HCT116 (cell line): Measurements from ENCODE around the gene TBC1D21. TPM values are rescaled to one million over a fixed set of nuclear protein-coding genes. Genes with fewer than 3 reads are reported as not detected.

Experiments
- ATAC-seq: fragments of 200-7000 bp; cut with Tn5 transposase; 2 replicates; pipeline ENCODE4 v1.9.1; 2020; ENCODE audit warnings: mild to moderate bottlenecking, moderate library complexity
- BruUV-seq: library from RNA; stranded (reverse); fragments of 400-500 nt; replicated peaks from 2 replicates; lab custom pipeline; 2021; lab: Mats Ljungman, UMichigan
- CTCF ChIA-PET: fragments of 300-600 bp; sonication (Branson Sonifier 250); formaldehyde crosslinking; loops from one replicate; lab custom pipeline; 2021; ENCODE audit warnings: antibody characterized with exemption; lab: Charles Lee
- POLR2A ChIA-PET: fragments of 300-600, 350-600 bp; sonication (Branson Sonifier 250); formaldehyde crosslinking; loops from one replicate; lab custom pipeline; 2021; ENCODE audit warnings: antibody characterized with exemption; lab: Charles Lee
- RAD21 ChIA-PET, 2 experiments: fragments of 300-600 bp; sonication (Branson Sonifier 250); formaldehyde crosslinking; loops; one replicate each; lab custom pipeline; 2023; ENCODE audit warnings: low total read pairs in 2 of 2; ENCODE audit not compliant: uncharacterized antibody in 2 of 2, unreplicated experiment in 2 of 2, low non-redundant PET in 1 of 2; lab: Charles Lee
- DNase-seq: peaks from one replicate; pipeline ENCODE4 v3.0.0-alpha.2; 2010; ENCODE audit warnings: low read depth, low spot score
- H2AFZ ChIP-seq: fragments of 200-600 bp; shearing (Covaris generic), sonication (generic); 2 replicates; pipeline ENCODE4 v1.6.1; 2017; ENCODE audit warnings: low read depth, mixed run types, mixed read lengths, antibody characterized with exemption, low read length; ENCODE audit not compliant: poor library complexity, severe bottlenecking
- H3K27ac ChIP-seq: 2 replicates; pipeline ENCODE4 v1.5.1; 2012; ENCODE audit warnings: low read depth, low read length
- H3K27me3 ChIP-seq: fragments of 200-600 bp; sonication (generic); 2 replicates; pipeline ENCODE4 v1.6.1; 2016; ENCODE audit warnings: mixed run types, low read length, mixed read lengths; ENCODE audit not compliant: insufficient read depth
- H3K36me3 ChIP-seq, 2 experiments: fragments of 200-500 bp in 1 of 2; fragments of 200-600 bp in 1 of 2; sonication (Bioruptor generic) in 1 of 2; sonication (generic) in 1 of 2; 2 replicates each; pipeline versions ENCODE4 v1.5.1 to v1.6.1; 2014 to 2016; ENCODE audit warnings: low read length in 2 of 2, inconsistent platforms in 1 of 2, mixed read lengths in 1 of 2, mixed run types in 1 of 2; ENCODE audit not compliant: insufficient read depth in 2 of 2, control insufficient read depth in 1 of 2
- H3K4me1 ChIP-seq, 2 experiments: fragments of 200-600 bp in 1 of 2; sonication (generic) in 1 of 2; 2 replicates each; pipeline versions ENCODE4 v1.5.1 to v1.6.1; 2012 to 2017; ENCODE audit warnings: low read length in 2 of 2, inconsistent platforms in 1 of 2, mild to moderate bottlenecking in 1 of 2, mixed read lengths in 1 of 2, mixed run types in 1 of 2, moderate library complexity in 1 of 2; ENCODE audit not compliant: insufficient read depth in 2 of 2, control insufficient read depth in 1 of 2
- H3K4me2 ChIP-seq: fragments of 200-600 bp; sonication (generic); 2 replicates; pipeline ENCODE4 v1.6.1; 2017; ENCODE audit warnings: mixed run types, low read length, mixed read lengths
- H3K4me3 ChIP-seq, 2 experiments: fragments of 200-600 bp in 1 of 2; sonication (generic) in 1 of 2; replicated peaks in 1 of 2; 2 replicates each; pipeline ENCODE4 v1.5.1; 2011 to 2016; ENCODE audit warnings: low read length in 2 of 2, control low read depth in 1 of 2, low read depth in 1 of 2, mild to moderate bottlenecking in 1 of 2, mixed read lengths in 1 of 2, mixed run types in 1 of 2
- H3K79me2 ChIP-seq: fragments of 200-600 bp; sonication (generic); 2 replicates; pipeline ENCODE4 v1.6.1; 2017; ENCODE audit warnings: mild to moderate bottlenecking, mixed run types, low read length, moderate library complexity, mixed read lengths; ENCODE audit not compliant: insufficient read depth
- H3K9ac ChIP-seq: fragments of 200-600 bp; sonication (generic); 2 replicates; pipeline ENCODE4 v1.6.1; 2016; ENCODE audit warnings: low read length, mixed read lengths
- H3K9me2 ChIP-seq: fragments of 200-600 bp; sonication (generic), shearing (Covaris generic); 2 replicates; pipeline ENCODE4 v1.6.1; 2017; ENCODE audit warnings: mixed run types, mild to moderate bottlenecking, moderate library complexity; ENCODE audit not compliant: insufficient read depth
- H3K9me3 ChIP-seq, 2 experiments: fragments of 200-500 bp in 1 of 2; fragments of 200-600 bp in 1 of 2; sonication (Bioruptor generic) in 1 of 2; sonication (generic) in 1 of 2; 2 replicates each; pipeline ENCODE4 v1.6.1; 2014 to 2017; ENCODE audit warnings: low read length in 2 of 2, mixed read lengths in 2 of 2, inconsistent platforms in 1 of 2, low read depth in 1 of 2, mild to moderate bottlenecking in 1 of 2, mixed run types in 1 of 2, moderate library complexity in 1 of 2; ENCODE audit not compliant: control insufficient read depth in 1 of 2, insufficient read depth in 1 of 2
- H4K20me1 ChIP-seq: fragments of 200-600 bp; sonication (generic), shearing (Covaris generic); 2 replicates; pipeline ENCODE4 v1.6.1; 2017; ENCODE audit warnings: mixed run types, mild to moderate bottlenecking, moderate library complexity; ENCODE audit not compliant: insufficient read depth
- ATF3 ChIP-seq: IDR thresholded peaks from 2 replicates; pipeline ENCODE4 v1.6.1; 2012
- EGR1 ChIP-seq: IDR thresholded peaks from 2 replicates; pipeline ENCODE4 v1.6.1; 2012; ENCODE audit warnings: low read depth
- ELF1 ChIP-seq: IDR thresholded peaks from 2 replicates; pipeline ENCODE4 v1.6.1; 2012; ENCODE audit warnings: low read depth, borderline replicate concordance
- EZH2 ChIP-seq: fragments of 200-600 bp; sonication (generic); IDR thresholded peaks from 2 replicates; pipeline ENCODE4 v1.6.1; 2017; ENCODE audit warnings: antibody characterized with exemption, mixed run types
- EZH2phosphoT487 ChIP-seq: fragments of 200-600 bp; IDR thresholded peaks from 2 replicates; pipeline ENCODE4 v1.6.1; 2018; ENCODE audit warnings: antibody characterized with exemption, borderline replicate concordance
- FOSL1 ChIP-seq: IDR thresholded peaks from 2 replicates; pipeline ENCODE4 v1.6.1; 2012; ENCODE audit warnings: low read depth
- JUND ChIP-seq: IDR thresholded peaks from 2 replicates; pipeline ENCODE4 v1.6.1; 2012
- MAX ChIP-seq: IDR thresholded peaks from 2 replicates; pipeline ENCODE4 v1.6.1; 2012
- POLR2A ChIP-seq: IDR thresholded peaks from 2 replicates; pipeline ENCODE4 v1.7.0; 2011; ENCODE audit warnings: borderline replicate concordance; ENCODE audit not compliant: insufficient read depth, insufficient read length; ENCODE audit errors: extremely low read depth
- POLR2AphosphoS5 ChIP-seq: IDR thresholded peaks from 2 replicates; pipeline ENCODE4 v1.6.1; 2011; ENCODE audit warnings: mild to moderate bottlenecking, low read depth, low read length, moderate library complexity
- RAD21 ChIP-seq: IDR thresholded peaks from 2 replicates; pipeline ENCODE4 v1.6.1; 2012; ENCODE audit warnings: low read depth, mild to moderate bottlenecking
- SIN3A ChIP-seq: IDR thresholded peaks from 2 replicates; pipeline ENCODE4 v1.6.1; 2012; ENCODE audit warnings: low read depth
- SP1 ChIP-seq: IDR thresholded peaks from 2 replicates; pipeline ENCODE4 v1.6.1; 2012; ENCODE audit warnings: low read depth
- TCF7L2 ChIP-seq: IDR thresholded peaks from 2 replicates; pipeline ENCODE4 v1.7.0; 2011; ENCODE audit warnings: borderline replicate concordance, inconsistent platforms; ENCODE audit not compliant: insufficient read depth, insufficient read length; ENCODE audit errors: extremely low read depth
- YY1 ChIP-seq: IDR thresholded peaks from 2 replicates; pipeline ENCODE4 v1.6.1; 2011; ENCODE audit warnings: low read length, low read depth, moderate library complexity, mild to moderate bottlenecking; ENCODE audit not compliant: insufficient replicate concordance; ENCODE audit errors: extremely low read depth
- ZBTB33 ChIP-seq: IDR thresholded peaks from 2 replicates; pipeline ENCODE4 v1.6.1; 2011; ENCODE audit warnings: mild to moderate bottlenecking, low read length, moderate library complexity; ENCODE audit not compliant: insufficient replicate concordance; ENCODE audit errors: extremely low read depth
- ZFX ChIP-seq: fragments of 450-650 bp; IDR thresholded peaks from 2 replicates; pipeline ENCODE4 v1.6.1; 2017
- ZNF274 ChIP-seq: fragments of 200-500 bp; sonication (Bioruptor generic); IDR thresholded peaks from 2 replicates; pipeline ENCODE4 v1.6.1; 2014; ENCODE audit warnings: mild to moderate bottlenecking, low read depth, low read length, inconsistent platforms
- intact Hi-C: fragments of 100-400 bp; cut with micrococcal nuclease; formaldehyde crosslinking; loops from 2 replicates; pipeline ENCODE4 v1.10.0; 2022
- total RNA-seq: library from RNA; stranded (reverse); gene quantifications from one replicate; pipeline ENCODE4 v1.2.1, GENCODE V29; 2021; ENCODE audit not compliant: unreplicated experiment
- TF ChIP-seq, protein P1 (sequence below): IDR thresholded peaks from 2 replicates; pipeline ENCODE4 v1.6.1; 2012; ENCODE audit warnings: low read depth
- TF ChIP-seq, protein P2 (sequence below), 3 experiments: fragments of 200-600 bp in 1 of 3; sonication (generic) in 1 of 3; IDR thresholded peaks in 2 of 3; conservative IDR thresholded peaks in 1 of 3; 2 replicates each; pipeline ENCODE4 v1.5.1; 2012 to 2017; ENCODE audit warnings: low read depth in 2 of 3, low read length in 2 of 3, antibody characterized with exemption in 1 of 3, borderline replicate concordance in 1 of 3, control low read depth in 1 of 3, mild to moderate bottlenecking in 1 of 3, mixed read lengths in 1 of 3, mixed run types in 1 of 3, moderate library complexity in 1 of 3; ENCODE audit not compliant: insufficient read depth in 1 of 3

The TBC1D21 gene
- total RNA-seq, 1 experiment from 2014 or later: not detected

DNA sequence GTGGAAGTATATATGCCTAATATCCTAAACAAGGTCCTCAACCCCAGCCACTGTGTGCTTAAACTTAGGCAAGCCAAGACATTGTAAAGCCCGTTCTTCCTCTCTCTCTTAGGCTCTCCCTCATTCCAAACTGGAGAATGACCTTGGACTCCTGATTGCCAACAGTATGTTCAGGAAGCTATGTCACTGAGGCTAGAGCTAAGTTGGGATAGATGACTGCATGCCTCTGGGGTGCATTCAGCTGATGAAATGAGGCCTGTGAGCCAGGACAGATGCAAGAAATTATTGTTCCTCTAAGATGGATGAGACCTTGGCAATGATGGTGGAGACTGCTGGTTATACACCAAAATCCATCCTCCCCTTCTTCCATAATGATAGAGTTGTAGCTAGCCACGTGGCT is 27.9 kb upstream of the TBC1D21 start:
- H3K27ac ChIP-seq: no peak overlapping the region
- H3K4me3 ChIP-seq: no peak overlapping the region
- no peaks in the 10 kb centered on the region for H3K36me3 ChIP-seq
- RAD21 ChIA-PET: no interaction called here
- ATAC-seq: no peak
- TF ChIP-seq ZNF274: no peak
- TF ChIP-seq, protein P1, sequence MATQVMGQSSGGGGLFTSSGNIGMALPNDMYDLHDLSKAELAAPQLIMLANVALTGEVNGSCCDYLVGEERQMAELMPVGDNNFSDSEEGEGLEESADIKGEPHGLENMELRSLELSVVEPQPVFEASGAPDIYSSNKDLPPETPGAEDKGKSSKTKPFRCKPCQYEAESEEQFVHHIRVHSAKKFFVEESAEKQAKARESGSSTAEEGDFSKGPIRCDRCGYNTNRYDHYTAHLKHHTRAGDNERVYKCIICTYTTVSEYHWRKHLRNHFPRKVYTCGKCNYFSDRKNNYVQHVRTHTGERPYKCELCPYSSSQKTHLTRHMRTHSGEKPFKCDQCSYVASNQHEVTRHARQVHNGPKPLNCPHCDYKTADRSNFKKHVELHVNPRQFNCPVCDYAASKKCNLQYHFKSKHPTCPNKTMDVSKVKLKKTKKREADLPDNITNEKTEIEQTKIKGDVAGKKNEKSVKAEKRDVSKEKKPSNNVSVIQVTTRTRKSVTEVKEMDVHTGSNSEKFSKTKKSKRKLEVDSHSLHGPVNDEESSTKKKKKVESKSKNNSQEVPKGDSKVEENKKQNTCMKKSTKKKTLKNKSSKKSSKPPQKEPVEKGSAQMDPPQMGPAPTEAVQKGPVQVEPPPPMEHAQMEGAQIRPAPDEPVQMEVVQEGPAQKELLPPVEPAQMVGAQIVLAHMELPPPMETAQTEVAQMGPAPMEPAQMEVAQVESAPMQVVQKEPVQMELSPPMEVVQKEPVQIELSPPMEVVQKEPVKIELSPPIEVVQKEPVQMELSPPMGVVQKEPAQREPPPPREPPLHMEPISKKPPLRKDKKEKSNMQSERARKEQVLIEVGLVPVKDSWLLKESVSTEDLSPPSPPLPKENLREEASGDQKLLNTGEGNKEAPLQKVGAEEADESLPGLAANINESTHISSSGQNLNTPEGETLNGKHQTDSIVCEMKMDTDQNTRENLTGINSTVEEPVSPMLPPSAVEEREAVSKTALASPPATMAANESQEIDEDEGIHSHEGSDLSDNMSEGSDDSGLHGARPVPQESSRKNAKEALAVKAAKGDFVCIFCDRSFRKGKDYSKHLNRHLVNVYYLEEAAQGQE: no peak
- TF ChIP-seq MAX: no peak
- no peak for TF ChIP-seq TCF7L2
- no peak for TF ChIP-seq EGR1
- TF ChIP-seq FOSL1: no peak
- no peak for TF ChIP-seq ZFX
- no peak for TF ChIP-seq EZH2phosphoT487
- no peak for TF ChIP-seq POLR2AphosphoS5
- TF ChIP-seq ZBTB33: no peak
- no peak for TF ChIP-seq EZH2
- TF ChIP-seq SP1: no peak
- TF ChIP-seq, protein P2, sequence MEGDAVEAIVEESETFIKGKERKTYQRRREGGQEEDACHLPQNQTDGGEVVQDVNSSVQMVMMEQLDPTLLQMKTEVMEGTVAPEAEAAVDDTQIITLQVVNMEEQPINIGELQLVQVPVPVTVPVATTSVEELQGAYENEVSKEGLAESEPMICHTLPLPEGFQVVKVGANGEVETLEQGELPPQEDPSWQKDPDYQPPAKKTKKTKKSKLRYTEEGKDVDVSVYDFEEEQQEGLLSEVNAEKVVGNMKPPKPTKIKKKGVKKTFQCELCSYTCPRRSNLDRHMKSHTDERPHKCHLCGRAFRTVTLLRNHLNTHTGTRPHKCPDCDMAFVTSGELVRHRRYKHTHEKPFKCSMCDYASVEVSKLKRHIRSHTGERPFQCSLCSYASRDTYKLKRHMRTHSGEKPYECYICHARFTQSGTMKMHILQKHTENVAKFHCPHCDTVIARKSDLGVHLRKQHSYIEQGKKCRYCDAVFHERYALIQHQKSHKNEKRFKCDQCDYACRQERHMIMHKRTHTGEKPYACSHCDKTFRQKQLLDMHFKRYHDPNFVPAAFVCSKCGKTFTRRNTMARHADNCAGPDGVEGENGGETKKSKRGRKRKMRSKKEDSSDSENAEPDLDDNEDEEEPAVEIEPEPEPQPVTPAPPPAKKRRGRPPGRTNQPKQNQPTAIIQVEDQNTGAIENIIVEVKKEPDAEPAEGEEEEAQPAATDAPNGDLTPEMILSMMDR (IDR thresholded peaks at IDR 0.05 in 2 of 3, conservative IDR thresholded peaks at IDR 0.05 in 1 of 3; ENCODE audit: borderline replicate concordance in 1 of 3, insufficient read depth in 1 of 3, low read depth in 2 of 3, low read length in 2 of 3): no peak
- no peak for TF ChIP-seq RAD21
- TF ChIP-seq JUND: no peak
- no peak for TF ChIP-seq ATF3
- TF ChIP-seq POLR2A: no peak
- no peak for TF ChIP-seq SIN3A
- TF ChIP-seq YY1: no peak
- TF ChIP-seq ELF1: no peak
- H3K27me3 ChIP-seq: peaks cover 81% of the 10 kb centered on the region
- no peak for DNase-seq
- H3K9me2 ChIP-seq: no peaks in the 10 kb centered on the region
- no peaks in the 10 kb centered on the region for H3K4me1 ChIP-seq
- H3K79me2 ChIP-seq: no peaks in the 10 kb centered on the region
- H3K9ac ChIP-seq: no peak overlapping the region
- POLR2A ChIA-PET: no interaction called here
- no TSS peak for BruUV-seq
- no peaks in the 10 kb centered on the region for H3K9me3 ChIP-seq
- no peak overlapping the region for H2AFZ ChIP-seq
- no peak overlapping the region for H3K4me2 ChIP-seq
- intact Hi-C loops: no loop called here
- no peaks in the 10 kb centered on the region for H4K20me1 ChIP-seq
- CTCF ChIA-PET: no interaction called here
